ENCODE data around the gene NTNG1. TPM values are rescaled to one million over a fixed set of nuclear protein-coding genes. Genes with fewer than 3 reads are reported as not detected.
"Not testable (repeated sequence)": the region's sequence is repeated elsewhere in the genome, so short reads cannot be mapped to it uniquely, and the experiment has no call there.

Gene NTNG1
- 25.8 and 32.0 TPM in 2 replicates for total RNA-seq

- TF ChIP-seq, protein P1, sequence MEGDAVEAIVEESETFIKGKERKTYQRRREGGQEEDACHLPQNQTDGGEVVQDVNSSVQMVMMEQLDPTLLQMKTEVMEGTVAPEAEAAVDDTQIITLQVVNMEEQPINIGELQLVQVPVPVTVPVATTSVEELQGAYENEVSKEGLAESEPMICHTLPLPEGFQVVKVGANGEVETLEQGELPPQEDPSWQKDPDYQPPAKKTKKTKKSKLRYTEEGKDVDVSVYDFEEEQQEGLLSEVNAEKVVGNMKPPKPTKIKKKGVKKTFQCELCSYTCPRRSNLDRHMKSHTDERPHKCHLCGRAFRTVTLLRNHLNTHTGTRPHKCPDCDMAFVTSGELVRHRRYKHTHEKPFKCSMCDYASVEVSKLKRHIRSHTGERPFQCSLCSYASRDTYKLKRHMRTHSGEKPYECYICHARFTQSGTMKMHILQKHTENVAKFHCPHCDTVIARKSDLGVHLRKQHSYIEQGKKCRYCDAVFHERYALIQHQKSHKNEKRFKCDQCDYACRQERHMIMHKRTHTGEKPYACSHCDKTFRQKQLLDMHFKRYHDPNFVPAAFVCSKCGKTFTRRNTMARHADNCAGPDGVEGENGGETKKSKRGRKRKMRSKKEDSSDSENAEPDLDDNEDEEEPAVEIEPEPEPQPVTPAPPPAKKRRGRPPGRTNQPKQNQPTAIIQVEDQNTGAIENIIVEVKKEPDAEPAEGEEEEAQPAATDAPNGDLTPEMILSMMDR (conservative IDR thresholded peaks at IDR 0.05; ENCODE audit: low read depth, low read length) = no peak
- no peak for DNase-seq (ENCODE audit: low read depth)
- H3K4me3 ChIP-seq (ENCODE audit: low read depth, low read length) = peak within 1 kb of the TSS; percentile 81
Observed at GRCh38 chr1:107140703-107141490, at the start of gene NTNG1. Gene NTNG1 (plus strand): TSS chr1:107141039.

DNA sequence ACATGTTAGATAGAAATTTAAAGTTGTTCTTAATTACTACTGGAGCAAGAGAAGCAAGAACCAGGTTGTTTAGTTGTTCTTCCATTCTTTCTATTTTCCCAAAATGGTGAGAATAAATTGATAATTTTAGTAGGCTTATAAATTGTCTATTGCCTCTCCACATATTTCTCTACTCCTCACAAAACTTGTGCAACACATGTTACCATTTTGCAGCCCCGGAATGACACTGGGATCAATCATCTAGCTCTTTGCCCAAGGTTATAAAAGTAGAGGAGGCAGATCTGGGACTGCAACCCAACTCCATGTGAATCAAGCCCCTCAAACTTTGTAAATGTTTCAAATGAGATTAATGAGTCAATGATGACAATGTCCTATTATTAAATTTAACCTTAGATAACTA lies 49.4 kb upstream of the NTNG1 start:
- H3K4me3 ChIP-seq (ENCODE audit: low read depth, low read length) = no peak overlapping the region
- TF ChIP-seq, protein P1 (conservative IDR thresholded peaks at IDR 0.05; ENCODE audit: low read depth, low read length) = no peak
- no peak for DNase-seq (ENCODE audit: low read depth)

DNA sequence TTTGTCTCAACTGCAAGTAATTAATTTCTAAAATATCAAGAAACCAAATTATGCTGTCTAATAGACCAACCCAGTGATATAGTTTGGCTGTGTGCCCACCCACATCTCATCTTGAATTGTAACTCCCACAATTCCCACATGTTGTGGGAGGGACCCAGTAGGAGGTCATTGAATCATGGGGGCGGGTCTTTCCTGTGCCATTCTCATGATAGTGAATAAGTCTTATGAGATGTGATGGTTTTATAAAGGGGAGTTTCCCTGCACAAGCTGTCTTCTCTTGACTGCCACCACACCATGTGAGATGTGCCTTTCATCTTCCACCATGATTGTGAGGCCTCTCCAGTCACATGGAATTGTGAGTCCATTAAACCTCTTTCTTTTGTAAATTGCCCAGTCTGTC lies 47.4 kb upstream of the NTNG1 start:
- DNase-seq (ENCODE audit: low read depth); H3K4me3 ChIP-seq (ENCODE audit: low read depth, low read length): not testable (repeated sequence)

DNA sequence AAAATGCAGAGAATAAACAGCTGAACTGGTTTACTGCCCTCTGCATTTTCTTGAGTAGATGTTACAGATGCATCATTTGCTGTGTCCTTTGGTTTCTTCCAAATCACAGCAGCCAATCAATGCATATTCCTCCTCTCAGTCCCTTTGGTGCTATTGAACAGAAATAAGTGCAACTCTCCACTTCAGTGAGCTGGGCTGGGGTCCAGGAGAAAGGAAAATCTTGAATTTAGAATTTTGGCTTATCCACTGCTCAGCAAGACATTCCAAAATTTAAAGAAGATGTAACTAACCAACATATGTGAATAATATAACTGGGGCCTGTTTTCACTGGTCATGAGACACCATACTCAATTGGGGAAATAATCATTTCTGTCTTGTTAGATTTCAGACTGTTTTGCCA lies 45.2 kb upstream of the NTNG1 start:
- TF ChIP-seq, protein P1 (conservative IDR thresholded peaks at IDR 0.05; ENCODE audit: low read depth, low read length) = no peak
- H3K4me3 ChIP-seq (ENCODE audit: low read depth, low read length) = no peak overlapping the region
- DNase-seq (ENCODE audit: low read depth) = no peak

DNA sequence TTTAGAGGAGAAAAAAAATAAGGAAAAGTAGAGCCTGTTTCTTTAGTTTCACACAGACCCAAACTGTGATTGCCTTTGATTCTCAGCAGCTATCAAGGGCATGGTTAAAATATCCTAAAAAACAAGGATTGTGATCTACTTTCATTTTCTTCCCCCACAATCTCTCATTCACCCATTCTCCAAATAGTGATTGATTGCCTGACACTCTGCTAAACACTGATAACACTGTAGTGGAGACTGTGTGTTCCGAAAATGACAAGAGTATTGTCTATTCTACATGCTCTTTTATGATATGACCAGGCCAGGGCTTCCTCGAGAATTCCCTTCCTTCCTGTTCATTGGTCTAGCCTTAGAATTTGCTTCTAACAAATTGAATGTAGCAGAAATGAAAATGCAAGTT lies 44.1 kb upstream of the NTNG1 start:
- TF ChIP-seq, protein P1 (conservative IDR thresholded peaks at IDR 0.05; ENCODE audit: low read depth, low read length) = no peak

DNA sequence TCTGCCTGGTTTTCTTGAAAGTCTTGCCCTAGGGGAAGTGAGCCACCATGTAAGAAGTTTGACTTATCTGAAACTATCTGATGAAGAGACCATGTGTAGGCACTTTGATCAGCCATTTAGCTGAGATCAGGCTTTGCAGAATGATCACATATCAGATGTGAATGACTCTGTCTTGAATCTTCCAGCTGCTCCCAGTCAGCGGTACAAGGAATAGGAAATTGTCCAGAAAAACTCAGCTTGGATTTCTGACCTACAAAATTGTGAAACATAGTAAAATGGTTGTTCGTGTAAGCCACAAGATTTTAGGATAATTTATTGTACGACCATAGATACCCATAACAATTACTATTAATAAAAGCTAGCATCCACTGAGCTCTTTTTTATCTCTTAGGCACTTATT lies 41.9 kb upstream of the NTNG1 start:
- TF ChIP-seq, protein P1 (conservative IDR thresholded peaks at IDR 0.05; ENCODE audit: low read depth, low read length) = no peak
- DNase-seq (ENCODE audit: low read depth) = no peak
- no peak overlapping the region for H3K4me3 ChIP-seq (ENCODE audit: low read depth, low read length)

More for the DNA sequence above, 44.1 kb upstream of the NTNG1 start:
- no peak overlapping the region for H3K4me3 ChIP-seq (ENCODE audit: low read depth, low read length)
- no peak for DNase-seq (ENCODE audit: low read depth)

DNA sequence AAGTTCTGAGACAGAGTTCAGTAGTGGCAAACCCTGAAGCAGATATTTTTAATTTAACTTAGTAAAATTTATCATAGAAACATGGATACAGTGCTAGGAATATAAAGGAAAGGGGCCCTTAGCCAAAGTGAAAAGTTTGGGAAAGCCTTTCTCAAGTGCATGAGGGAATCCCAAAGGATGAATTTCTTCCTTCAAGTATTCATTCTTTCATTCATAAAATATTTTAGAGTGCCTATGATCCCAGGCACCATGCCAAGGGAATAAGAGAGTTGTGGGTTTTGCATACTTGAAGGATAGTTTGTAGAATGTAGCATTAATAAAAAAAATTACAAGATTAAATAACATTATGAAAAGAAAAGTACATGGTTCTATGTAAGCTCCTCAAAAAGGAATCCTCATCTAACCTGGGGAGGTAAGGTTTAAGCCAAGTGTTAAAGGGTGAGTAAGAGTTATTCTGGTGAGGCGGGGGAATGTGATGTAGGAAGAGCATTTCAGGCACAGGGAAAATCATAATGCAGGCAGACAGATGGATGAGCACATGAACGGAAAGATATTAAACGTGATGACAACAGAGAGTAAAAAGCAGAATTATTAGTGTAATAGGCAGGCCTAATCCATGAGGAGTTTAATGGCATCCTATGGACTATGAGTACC lies 40.4 kb upstream of the NTNG1 start:
- TF ChIP-seq, protein P1 (conservative IDR thresholded peaks at IDR 0.05; ENCODE audit: low read depth, low read length) = no peak
- no peak overlapping the region for H3K4me3 ChIP-seq (ENCODE audit: low read depth, low read length)
- no peak for DNase-seq (ENCODE audit: low read depth)

All from epithelial cell of proximal tubule (primary cell).